ENCODE results near the gene DLX3. TPM values are rescaled to one million over a fixed set of nuclear protein-coding genes. Genes with fewer than 3 reads are reported as not detected.

The DLX3 gene
- total and polyA plus RNA-seq, 4 donors: 0.17 to 1.3 (median 0.64) TPM

GRCh38 chr17:50009282-50009681 is 14.3 kb upstream of the DLX3 start:
- no peak overlapping the region for H3K27ac ChIP-seq (ENCODE audit: low read depth in 1 of 2, low read length in 1 of 2)
- H3K9me3 ChIP-seq (ENCODE audit: control insufficient read depth in 4 of 4, insufficient read depth in 3 of 4, low read length in 3 of 4): peaks cover 0 to 13% (median 3%) of the 10 kb centered on the region in 4 donors
- 83 to 85% methylated on average over 2 of the region's 2 CpGs for WGBS, 2 donors
- TF ChIP-seq CTCF (IDR thresholded peaks at IDR 0.05; ENCODE audit: control extremely low read depth, extremely low read depth): no peak
- no peak overlapping the region for H3K9ac ChIP-seq (ENCODE audit: insufficient read depth in 1 of 2, low read length in 2 of 2)
- no peaks in the 10 kb centered on the region for H3K36me3 ChIP-seq (ENCODE audit: control insufficient read depth in 4 of 4, insufficient read depth in 4 of 4, low read length in 4 of 4)
- ATAC-seq (ENCODE audit: insufficient read depth, low FRiP score) (no peak), DNase-seq (no peak)
- peaks cover 0 to 6% (median 0%) of the 10 kb centered on the region in 3 donors for H3K27me3 ChIP-seq (ENCODE audit: control insufficient read depth in 3 of 3, insufficient read depth in 3 of 3, low read length in 2 of 3)
- H3K4me1 ChIP-seq (ENCODE audit: control insufficient read depth in 5 of 5, insufficient read depth in 5 of 5, low read length in 5 of 5): no peaks in the 10 kb centered on the region
- no peak overlapping the region for H3K4me3 ChIP-seq

- no peak overlapping the region for H3K27ac ChIP-seq (ENCODE audit: low read depth in 1 of 2, low read length in 1 of 2)
Observed at GRCh38 chr17:50003911-50004310, 8.9 kb upstream of the DLX3 start.

GRCh38 chr17:49998836-49999511 is 4.0 kb upstream of the DLX3 start:
- H3K4me1 ChIP-seq (ENCODE audit: control insufficient read depth in 5 of 5, insufficient read depth in 5 of 5, low read length in 5 of 5): peaks cover 0 to 19% (median 4%) of the 10 kb centered on the region in 5 donors
- H3K9me3 ChIP-seq (ENCODE audit: control insufficient read depth in 4 of 4, insufficient read depth in 3 of 4, low read length in 3 of 4): peaks cover 0 to 2% (median 0%) of the 10 kb centered on the region in 4 donors
- H3K4me3 ChIP-seq: no peak overlapping the region
- no peak for TF ChIP-seq CTCF (IDR thresholded peaks at IDR 0.05; ENCODE audit: control extremely low read depth, extremely low read depth)
- H3K36me3 ChIP-seq (ENCODE audit: control insufficient read depth in 4 of 4, insufficient read depth in 4 of 4, low read length in 4 of 4): no peaks in the 10 kb centered on the region
- peaks cover 0 to 50% (median 44%) of the 10 kb centered on the region in 3 donors for H3K27me3 ChIP-seq (ENCODE audit: control insufficient read depth in 3 of 3, insufficient read depth in 3 of 3, low read length in 2 of 3)
- no peak overlapping the region for H3K27ac ChIP-seq (ENCODE audit: low read depth in 1 of 2, low read length in 1 of 2)
- DNase-seq (no peak), ATAC-seq (ENCODE audit: insufficient read depth, low FRiP score) (no peak)
- WGBS, 2 donors: 53 to 66% methylated on average over 11 of the region's 11 CpGs
- H3K9ac ChIP-seq (ENCODE audit: insufficient read depth in 1 of 2, low read length in 2 of 2): no peak overlapping the region

More at GRCh38 chr17:50003911-50004310, 8.9 kb upstream of the DLX3 start:
- DNase-seq (no peak), ATAC-seq (ENCODE audit: insufficient read depth, low FRiP score) (no peak)
- WGBS, 2 donors: 75 to 88% methylated on average over 4 of the region's 4 CpGs
- H3K4me3 ChIP-seq: no peak overlapping the region
- TF ChIP-seq CTCF (IDR thresholded peaks at IDR 0.05; ENCODE audit: control extremely low read depth, extremely low read depth): no peak
- no peaks in the 10 kb centered on the region for H3K4me1 ChIP-seq (ENCODE audit: control insufficient read depth in 5 of 5, insufficient read depth in 5 of 5, low read length in 5 of 5)
- H3K9me3 ChIP-seq (ENCODE audit: control insufficient read depth in 4 of 4, insufficient read depth in 3 of 4, low read length in 3 of 4): peaks cover 0 to under 1% (median under 1%) of the 10 kb centered on the region in 4 donors
- H3K36me3 ChIP-seq (ENCODE audit: control insufficient read depth in 4 of 4, insufficient read depth in 4 of 4, low read length in 4 of 4): no peaks in the 10 kb centered on the region
- H3K27me3 ChIP-seq (ENCODE audit: control insufficient read depth in 3 of 3, insufficient read depth in 3 of 3, low read length in 2 of 3): peaks cover 0 to 23% (median 19%) of the 10 kb centered on the region in 3 donors
- no peak overlapping the region for H3K9ac ChIP-seq (ENCODE audit: insufficient read depth in 1 of 2, low read length in 2 of 2)
